Activated naive CD8-positive, alpha-beta T cell treated with anti-CD3 and anti-CD28 coated beads, Interleukin-2, amount 50 U/mL, for 16 hours (primary cell): ENCODE measurements around the gene SEH1L.
"Not testable (repeated sequence)": the region's sequence is repeated elsewhere in the genome, so short reads cannot be mapped to it uniquely, and the experiment has no call there.

Source experiments
- DNase-seq: peaks from one replicate; pipeline ENCODE4 v3.0.0-alpha.2; 2020; ENCODE audit warnings: low read depth, low spot score

The SEH1L gene

DNA sequence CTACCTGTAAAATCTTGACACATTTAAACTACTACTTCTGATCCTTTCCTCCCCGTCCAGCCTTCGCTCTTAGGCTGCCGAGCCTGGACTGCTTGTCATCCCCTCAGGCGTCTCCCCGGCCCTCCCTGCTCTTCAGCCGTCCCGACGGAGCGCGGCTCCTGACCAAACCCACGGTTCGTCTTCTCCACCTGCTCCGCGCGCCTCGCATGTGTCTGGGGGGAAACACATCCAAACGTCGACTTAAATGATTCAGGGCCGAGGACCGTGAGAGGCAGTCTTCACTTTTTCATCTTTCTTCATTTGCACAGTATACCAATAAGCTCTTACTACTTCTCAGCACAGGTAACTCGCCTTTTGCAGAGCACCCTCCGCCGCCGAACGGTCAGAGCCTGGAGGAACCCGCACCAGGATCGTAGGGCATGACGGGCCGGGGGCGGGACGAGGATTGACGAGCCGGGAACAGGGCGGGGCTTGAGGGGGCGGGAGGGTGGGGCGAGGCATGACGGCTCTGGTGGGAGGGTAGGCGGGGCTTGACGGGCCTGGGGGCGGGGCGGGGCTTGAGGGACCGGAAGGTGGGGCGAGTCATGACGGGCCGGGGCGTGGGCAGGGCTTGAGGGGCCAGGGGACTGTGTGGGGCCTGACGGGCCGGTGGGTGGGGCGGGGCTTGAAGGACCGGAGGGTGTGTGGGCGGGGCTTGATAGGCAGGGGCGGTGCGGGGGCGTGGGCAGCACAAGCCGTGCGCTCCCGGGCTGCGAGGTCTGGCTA, at the start of gene SEH1L:
SEH1L (plus strand) TSS at position 727 of the 765 bp plus-strand sequence. CDS start 111 bp downstream, outside the sequence.
- DNase-seq, result peak; percentile 99

DNA sequence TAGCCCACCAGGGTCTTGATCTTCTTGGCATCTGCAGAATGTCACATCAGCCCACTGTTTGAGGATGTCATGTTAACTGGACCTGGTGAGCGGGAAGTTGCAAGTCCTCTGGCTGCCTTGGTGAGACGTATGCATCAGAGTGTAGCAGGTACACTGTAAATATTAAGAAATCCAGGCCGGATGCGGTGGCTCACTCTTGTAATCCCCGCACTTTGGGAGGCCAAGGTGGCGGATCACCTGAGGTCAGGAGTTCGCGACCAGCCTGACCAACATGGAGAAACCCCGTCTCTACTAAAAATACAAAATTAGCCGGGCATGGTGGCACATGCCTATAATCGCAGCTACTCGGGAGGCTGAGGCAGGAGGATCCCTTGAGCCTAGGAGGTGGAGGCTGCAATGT, 46.6 kb upstream of the SEH1L start:
- not testable (repeated sequence) for DNase-seq

GRCh38 chr18:12904012-12904516, 43.7 kb upstream of the SEH1L start:
- DNase-seq, result no peak

- no peak for DNase-seq
Observed at GRCh38 chr18:12906119-12906518, 41.7 kb upstream of the SEH1L start.

DNA sequence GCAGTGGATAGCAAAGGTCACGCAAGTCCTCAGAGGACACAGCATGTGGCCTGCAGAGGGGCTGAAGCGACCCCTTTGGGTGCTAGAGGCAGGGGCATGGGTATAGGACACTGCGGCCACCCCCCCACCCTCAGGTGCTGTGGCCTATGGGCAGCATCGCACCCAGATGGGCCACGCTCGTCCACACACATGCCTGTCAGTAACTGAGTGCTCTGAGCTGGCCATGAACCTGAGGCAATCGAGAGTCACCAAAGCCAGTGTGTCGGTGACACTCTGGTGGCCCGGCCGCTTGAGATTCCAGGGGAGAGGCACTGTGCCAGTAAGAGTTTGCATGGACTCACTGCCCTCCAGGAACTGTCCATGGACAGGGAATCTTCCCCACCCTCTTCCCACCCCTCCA, 41.0 kb upstream of the SEH1L start:
- no peak for DNase-seq

GRCh38 chr18:12907258-12907925, 40.4 kb upstream of the SEH1L start:
- DNase-seq, result no peak

GRCh38 chr18:12908706-12909105, 39.1 kb upstream of the SEH1L start:
- no peak for DNase-seq

DNA sequence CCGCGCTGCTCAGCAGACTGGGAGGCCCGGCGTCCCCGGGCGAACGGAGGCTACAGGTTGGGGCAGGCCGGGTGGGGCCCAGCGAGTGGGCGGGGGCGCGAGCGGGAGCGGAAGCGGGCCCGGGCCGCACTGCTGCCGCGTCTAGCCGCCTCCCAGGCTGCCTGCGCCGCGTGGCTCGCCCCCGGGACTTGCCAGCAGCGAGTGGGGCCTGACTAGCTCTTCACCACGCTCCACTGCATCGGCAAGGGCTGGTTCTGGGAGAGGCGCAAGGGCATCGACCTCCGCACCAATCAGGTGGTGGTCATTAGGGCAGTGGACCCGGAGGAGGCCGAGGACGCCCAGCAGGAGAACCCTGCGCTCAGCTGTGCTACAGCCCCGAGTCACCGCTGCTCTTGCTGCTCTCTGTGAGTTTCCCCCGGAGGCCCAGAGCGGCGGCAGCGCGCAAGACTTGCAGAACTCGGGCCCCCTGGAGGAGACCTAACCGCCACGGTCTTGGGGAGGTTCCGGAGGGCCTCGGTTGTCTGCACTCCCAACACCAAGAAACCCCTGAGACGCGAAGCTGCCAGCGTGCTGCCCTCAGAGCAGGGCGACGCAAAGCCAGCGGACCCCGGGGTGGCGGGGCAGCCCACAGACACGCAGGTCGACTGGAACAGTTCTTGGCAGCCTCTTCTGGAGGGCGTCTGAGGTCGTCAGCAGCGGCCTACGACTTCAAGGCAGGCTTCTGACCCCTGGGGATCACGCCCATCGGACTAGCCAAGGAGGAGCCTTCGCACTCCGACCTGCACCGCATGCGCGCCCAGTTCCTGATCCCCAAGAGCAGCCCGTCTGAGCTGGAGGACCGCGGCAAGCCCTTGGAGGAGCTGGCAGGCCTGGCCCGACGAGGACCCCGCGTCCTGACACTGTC, 36.5 kb upstream of the SEH1L start:
- peak; percentile 15 for DNase-seq

- DNase-seq, result no peak
Observed at GRCh38 chr18:12911929-12912703, 35.7 kb upstream of the SEH1L start.

- DNase-seq, result no peak
Observed at GRCh38 chr18:12921178-12921577, 26.6 kb upstream of the SEH1L start.

DNA sequence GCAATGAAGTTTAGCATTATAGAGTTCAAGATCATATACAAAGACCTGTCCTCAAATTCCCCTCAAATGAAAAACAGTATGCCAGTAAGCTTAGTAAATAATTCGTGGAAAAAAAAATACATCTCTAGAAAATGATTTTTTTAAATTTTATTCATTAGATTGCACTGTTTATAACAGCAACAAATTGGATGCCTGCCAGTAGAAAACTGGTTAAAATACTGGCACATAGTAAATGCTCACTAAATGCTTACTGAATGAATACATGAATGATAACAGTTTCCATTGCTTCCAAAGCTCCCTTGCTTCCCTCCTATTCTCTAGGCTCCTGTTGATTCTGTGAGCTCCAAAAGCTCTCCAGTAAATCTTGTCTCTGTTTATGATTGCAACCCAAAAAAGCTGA, 25.5 kb upstream of the SEH1L start:
- DNase-seq, result no peak

GRCh38 chr18:12924616-12925015, 23.2 kb upstream of the SEH1L start:
- DNase-seq, result no peak

GRCh38 chr18:12928206-12928605, 19.6 kb upstream of the SEH1L start:
- DNase-seq, result no peak

GRCh38 chr18:12928641-12929040, 19.2 kb upstream of the SEH1L start:
- DNase-seq, result no peak

- no peak for DNase-seq
Observed at GRCh38 chr18:12929477-12930083, 18.2 kb upstream of the SEH1L start.

DNA sequence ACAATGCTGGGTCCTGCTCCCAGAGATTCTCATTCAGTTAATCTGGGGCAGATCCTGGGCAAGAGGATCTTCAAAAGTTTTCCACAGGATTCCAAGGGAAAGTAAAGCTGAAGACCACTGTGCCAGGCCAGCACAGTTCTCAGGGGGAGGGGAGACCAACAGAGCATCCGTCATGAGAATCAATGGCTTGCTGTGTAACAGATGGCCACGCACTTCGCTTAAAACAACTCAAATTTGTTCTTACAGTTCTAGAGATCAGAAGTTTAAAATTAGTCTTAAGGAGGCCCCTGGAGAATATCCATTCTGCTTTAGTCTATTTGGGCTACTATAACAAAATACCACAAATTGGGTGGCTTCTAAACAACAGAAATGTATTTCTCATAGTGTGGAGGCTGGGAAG, 17.4 kb upstream of the SEH1L start:
- no peak for DNase-seq

DNA sequence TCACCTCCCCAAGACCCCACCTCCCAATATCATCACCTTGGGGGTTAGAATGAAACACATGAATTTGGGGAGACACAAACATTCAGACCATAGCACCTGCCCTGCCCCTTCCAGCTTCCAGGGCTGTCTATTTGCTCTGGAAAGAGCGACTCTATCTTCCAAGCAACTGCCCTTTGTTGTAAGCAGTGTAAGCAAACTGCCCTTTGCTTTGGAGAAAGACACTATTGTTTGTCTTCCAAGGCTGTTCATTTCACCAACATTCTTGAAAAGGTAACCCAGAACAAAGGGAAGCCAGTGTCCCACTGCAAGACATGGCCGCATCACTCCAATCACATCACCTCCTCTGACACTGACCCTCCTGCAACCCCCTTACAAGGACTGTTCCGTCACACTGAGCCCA, 16.9 kb upstream of the SEH1L start:
- DNase-seq, result no peak

- DNase-seq, result no peak
Observed at GRCh38 chr18:12933327-12933726, 14.5 kb upstream of the SEH1L start.

DNA sequence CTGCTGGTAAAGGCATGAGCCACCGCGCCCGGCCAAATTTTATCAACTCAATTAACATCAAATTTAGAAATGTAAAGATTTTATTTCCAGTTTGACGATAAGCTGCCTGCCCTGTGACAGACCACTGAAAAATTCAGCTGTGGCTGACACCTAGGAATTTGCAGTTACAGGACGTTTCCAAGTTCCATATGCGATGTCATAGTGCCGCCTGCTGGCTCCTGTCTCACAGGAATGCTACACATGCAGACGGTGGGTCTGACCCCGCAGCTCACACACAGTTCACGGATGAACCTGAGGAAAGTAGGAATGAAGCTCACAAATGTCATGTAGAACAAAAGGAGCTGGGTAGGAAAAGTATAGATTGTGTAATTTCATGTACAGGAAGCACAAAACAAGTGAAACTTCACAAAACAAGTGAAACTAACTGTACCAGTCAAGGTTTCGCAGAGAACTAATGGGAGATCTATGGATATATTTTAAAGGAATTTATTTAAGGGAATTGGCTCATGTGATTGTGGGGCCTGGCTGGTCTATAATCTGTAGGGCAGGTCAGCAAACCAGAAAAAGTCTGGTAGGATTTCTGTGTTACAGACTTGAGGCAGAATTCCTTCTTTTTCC, 13.2 kb upstream of the SEH1L start:
- DNase-seq, result peak; percentile 41

- no peak for DNase-seq
Observed at GRCh38 chr18:12939162-12939561, 8.6 kb upstream of the SEH1L start.
